HG02938 (cell line): ENCODE results near the gene WHRN.

Experiments
- ATAC-seq: cut with Tn5 transposase; IDR thresholded peaks from one replicate; pipeline ENCODE4 v1.9.1; 2021; ENCODE audit warnings: mild to moderate bottlenecking, moderate library complexity; ENCODE audit not compliant: unreplicated experiment

Gene WHRN

GRCh38 chr9:114474425-114474824, 30.8 kb downstream of the WHRN start:
- ATAC-seq = no peak

- no peak for ATAC-seq
These were observed 31.8 kb downstream of the WHRN start for GRCh38 chr9:114473447-114473801.

DNA sequence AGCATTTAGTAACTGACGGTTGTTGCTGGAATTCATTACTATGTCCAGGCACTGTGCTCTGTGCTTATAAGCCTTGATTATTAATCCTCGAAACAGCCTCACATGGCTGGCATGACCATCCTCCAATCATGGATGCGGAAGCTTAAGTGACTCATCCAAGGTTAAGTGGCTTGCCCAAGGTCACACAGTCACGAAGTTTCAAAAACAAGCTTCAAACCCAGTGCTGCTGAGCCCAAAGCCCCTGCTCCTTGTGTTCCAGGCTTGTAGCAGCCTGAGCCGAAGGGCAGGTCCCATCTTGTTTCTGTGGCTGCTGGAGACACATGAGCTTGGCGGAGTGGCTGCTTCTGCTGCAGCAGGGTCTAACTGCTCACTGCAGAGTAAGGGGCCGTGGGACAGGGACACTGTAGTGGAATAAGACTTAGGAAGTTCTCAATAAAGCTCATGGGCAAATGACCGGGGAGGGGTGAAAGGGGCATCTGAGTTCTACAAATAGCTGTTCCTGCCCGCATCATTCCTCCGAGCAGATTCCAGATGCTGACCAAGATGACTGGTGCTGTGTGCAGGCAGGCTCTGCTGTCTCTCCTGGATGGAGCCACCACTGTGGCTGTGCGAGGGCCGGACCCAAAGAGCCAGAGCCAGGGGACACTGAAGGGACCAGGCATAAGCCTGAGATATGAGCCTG, 32.4 kb downstream of the WHRN start:
- no peak for ATAC-seq

DNA sequence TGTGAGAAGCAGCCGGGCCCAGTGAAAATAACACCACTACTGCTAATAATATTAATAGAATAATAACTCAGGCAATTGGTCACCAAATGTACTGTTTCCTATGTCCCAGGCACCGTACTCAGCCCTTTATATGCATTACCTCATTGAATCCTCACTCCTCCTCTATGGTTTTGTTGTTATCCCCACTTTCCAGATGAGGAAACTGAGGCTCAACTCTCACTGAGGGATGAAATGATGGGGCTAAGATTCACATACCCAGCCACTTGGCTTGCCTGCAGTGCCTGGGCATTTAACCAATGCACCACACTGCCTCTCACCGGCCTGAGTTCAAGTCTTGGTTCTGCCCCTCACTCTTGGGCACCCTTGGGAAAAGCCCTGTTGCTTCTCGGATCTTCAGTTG, 34.1 kb downstream of the WHRN start:
- ATAC-seq = no peak

DNA sequence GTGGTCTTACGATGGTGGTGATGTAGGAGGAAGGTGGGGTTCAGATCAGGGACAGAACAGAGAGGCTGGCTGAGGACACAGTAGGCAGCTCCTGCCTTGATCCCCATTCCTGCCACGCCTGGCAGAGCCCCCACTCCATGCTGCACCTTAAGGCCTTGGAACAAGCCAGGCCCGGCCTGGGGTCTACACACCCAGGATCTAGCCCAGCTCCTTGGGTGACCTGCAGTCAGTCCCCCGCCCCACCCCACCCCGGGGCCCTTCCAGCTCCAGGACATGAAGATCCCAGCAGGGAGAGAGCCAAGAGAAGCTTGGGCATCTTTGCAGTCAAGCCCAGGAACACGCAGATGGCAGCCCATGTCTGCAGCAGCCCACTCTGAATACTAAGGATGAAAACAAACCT, 34.7 kb downstream of the WHRN start:
- ATAC-seq = no peak

DNA sequence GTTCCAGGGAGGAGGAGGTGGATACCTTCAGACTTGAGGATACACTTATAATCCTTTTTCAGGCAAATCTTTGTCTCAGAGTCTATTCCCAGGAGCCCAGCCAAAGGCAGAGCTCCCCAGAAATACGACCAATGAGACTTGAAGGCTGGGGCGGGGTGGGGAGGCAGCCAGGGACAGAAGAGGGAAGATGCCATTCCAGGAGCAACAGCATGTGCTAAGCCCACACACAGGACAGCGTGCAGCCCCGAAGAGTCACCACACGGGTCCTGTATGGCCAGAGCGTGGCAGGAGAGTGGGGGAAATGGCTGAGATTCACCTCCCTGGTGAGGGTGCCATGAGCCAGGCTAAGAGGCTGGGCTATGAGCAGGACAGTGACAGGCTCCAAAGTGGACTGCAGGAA, 35.2 kb downstream of the WHRN start:
- no peak for ATAC-seq

- ATAC-seq = no peak
These were observed 36.0 kb downstream of the WHRN start for GRCh38 chr9:114469091-114469853.

DNA sequence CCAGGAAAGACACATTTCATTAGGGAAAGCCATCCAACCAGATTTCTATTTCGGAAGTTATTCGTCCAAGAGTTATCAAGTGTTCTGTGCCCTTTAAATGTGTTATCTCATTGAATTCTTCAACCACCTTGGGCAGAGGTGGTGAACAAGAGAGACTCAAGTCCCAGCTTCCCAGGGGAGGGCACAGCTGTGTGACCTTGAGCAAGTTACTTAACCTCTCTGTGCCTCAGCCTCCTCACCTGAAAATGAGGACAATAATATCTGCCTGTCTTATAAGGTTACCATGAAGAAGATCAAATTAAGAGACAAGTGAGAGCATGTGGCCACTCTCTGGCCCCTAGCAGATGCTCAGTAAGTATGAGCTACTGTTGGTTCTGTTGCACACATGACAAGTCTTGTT, 37.4 kb downstream of the WHRN start:
- no peak for ATAC-seq

DNA sequence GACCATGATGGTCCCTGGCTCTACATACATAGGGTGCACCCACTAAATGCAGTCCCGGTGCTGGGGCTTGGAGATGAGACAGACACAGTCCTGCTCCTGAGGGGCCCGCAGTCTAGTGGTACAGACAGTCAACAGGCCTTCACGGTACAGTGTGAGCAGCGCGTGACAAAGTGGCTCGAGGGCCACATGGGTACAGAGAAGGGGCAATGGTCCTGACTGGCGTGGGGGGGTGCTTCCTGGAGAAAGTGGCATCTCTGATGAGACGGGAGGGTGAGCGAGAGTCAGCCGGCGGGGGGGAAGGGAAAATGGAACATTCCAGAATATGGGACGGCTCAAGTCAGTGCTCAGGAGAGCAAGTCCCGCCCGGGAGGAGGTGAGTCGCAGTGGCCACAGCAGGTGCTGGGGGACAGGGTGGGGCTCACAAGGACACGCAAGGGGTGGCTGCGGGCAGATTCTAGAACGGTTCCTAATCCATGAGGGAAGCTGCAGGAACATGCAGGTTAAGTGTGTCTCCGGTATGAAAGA, 38.0 kb downstream of the WHRN start:
- ATAC-seq = no peak

DNA sequence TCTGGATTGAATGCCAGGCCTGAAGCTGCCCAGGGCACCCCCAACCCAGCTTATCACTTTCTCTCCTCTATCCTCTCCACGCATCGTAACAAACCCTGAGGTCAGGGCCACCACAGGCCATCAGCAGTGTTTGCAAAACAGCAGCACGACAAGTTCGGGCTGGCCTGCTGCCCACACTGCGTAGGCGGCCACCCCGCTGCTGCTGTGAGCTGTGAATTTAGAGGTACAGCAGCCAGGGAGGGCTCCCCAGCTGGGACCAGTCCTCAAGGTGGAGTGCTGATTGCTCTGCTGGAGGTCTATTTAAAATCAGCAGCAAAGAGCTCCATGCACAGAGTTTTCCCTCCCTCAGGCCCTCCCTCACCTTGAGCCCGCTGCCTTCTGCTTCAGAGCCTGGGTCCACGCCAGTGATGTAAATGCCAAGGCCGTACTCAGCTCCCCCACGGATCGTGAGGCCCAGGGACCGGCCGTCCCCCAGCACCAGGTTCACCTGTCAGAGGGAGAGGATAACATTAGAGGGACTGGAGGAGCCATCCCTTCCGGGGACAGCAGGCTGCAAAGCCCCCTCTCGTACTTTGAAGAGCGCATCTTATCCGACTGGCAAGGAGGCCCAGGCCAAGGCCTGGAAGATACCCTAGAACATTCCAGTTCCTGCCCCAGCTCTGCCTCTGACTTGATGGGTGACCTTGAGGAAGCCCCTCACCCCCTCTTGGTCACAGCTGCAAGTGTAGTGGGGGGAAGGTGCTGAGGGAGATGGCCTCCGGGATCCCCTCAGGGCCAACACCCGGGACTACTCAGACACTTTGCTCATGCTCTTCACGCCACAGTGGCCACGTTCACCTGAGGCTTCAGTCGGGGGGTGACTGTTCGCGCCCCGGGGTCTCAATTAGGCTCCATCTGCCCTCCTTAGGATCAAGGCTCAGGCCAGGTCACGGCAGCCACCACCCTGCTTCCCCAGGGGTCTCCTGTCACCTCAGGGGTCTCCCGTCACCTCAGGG, 39.1 kb downstream of the WHRN start:
- ATAC-seq = no peak

DNA sequence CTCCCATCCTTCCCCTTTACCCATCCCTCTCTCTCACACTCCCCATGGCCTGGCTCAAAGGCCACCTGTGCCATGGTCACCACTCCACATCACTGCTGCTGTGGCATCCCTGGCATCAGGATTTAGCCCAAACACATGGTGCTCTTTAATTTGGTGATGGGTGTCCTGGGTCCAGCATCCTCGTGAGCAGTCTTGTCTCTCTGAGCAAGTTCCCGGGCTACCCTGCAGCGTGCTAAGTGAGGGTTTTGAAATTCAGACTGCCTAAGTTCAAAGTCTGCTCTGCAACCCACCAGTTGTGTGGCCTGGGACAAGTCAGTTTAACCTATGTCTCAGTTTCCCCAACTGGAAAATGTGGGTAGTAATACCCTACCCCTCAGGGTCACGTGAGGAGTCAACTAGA, 39.9 kb downstream of the WHRN start:
- ATAC-seq = no peak

- no peak for ATAC-seq
These were observed 40.8 kb downstream of the WHRN start for GRCh38 chr9:114464281-114465051.

DNA sequence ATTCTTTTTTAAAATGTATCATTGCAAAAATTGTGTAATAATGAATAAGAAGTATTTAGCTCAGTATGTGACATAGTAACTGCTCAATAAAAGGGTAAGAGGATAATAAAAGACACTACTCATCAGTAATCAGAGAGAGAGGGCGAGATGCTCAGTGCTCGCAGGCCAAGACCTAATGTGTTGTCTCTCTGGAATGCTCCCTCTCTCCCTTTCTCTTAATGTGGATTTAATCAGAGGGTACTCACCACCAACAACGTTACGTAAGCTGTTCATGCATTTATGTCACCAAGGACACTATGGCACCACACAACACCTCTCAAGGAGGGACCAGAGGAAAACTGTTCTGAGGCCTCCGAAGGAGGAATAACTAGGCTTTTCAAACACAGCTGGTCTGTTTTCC, 42.5 kb downstream of the WHRN start:
- ATAC-seq = no peak

DNA sequence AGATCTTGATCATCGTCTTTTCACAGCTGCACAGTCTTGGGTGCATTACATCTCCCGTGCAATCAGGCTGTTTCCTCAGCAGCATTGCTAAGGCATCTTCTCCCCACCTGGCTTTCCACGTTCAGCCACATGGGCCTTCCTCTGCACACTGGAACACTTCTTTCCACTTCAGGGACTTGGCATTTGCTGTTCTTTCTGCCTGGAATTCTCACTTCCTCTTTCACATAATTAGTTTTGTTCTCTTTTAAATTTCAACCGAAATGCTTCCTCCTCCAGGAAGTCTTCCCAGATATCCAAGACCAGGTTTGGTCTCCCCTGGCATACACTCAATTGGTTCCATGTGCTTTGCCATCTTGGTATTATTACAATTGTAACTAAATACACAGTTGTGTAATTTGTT, 43.8 kb downstream of the WHRN start:
- ATAC-seq = no peak

DNA sequence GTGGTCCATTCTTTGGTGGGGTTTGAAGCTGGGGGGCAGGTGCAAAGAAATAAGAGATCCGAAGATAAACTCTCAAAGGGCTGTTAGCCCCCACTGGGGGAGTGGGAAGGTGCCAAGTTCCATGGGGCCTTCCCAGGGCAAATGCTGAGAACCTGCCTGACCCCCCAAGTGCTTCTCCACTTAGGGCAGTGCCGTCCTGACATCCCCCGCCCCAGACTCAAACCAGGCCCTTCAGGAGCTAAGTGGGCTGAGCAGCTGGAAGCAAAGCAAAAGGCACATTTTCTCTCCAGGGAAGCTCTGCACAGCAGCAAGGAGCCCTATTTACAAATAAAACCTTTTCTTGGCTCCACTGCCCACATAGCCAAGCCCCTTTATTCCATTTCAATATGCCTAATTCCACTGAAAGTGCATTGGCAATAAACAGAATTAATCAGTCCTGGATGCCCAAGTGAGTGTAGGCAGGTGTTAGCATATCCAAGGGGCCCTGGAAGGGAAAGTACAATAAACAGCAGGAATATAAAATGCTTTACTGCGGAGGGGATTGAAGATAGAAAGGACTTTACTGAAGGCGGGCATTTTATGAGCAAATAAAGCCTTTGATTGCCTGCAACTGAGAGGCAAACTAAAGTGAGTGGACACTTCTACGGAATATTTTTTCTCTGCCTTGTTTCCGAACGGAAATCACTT, 44.6 kb downstream of the WHRN start:
- no peak for ATAC-seq

DNA sequence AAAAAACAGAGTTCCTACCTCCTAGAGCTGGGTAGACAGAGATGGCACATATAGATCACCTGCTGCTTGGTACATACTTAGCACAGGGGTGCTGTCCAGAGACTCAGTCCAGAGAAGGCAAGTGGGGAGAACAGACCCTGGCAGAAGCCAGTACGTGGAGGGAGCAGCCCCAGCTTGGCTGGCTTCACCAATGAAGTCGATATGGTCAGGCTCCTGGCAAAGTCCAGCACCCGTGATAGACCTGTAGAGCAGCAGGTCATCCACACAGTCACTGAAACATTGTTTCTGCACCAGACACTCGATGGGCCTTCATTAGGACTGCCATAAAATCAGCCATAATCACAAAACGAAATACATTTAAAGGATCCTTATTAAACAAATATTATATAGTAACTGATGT, 45.8 kb downstream of the WHRN start:
- ATAC-seq = no peak

- no peak for ATAC-seq
These were observed 48.3 kb downstream of the WHRN start for GRCh38 chr9:114456929-114457328.

- no peak for ATAC-seq
These were observed 50.6 kb downstream of the WHRN start for GRCh38 chr9:114454652-114455051.

DNA sequence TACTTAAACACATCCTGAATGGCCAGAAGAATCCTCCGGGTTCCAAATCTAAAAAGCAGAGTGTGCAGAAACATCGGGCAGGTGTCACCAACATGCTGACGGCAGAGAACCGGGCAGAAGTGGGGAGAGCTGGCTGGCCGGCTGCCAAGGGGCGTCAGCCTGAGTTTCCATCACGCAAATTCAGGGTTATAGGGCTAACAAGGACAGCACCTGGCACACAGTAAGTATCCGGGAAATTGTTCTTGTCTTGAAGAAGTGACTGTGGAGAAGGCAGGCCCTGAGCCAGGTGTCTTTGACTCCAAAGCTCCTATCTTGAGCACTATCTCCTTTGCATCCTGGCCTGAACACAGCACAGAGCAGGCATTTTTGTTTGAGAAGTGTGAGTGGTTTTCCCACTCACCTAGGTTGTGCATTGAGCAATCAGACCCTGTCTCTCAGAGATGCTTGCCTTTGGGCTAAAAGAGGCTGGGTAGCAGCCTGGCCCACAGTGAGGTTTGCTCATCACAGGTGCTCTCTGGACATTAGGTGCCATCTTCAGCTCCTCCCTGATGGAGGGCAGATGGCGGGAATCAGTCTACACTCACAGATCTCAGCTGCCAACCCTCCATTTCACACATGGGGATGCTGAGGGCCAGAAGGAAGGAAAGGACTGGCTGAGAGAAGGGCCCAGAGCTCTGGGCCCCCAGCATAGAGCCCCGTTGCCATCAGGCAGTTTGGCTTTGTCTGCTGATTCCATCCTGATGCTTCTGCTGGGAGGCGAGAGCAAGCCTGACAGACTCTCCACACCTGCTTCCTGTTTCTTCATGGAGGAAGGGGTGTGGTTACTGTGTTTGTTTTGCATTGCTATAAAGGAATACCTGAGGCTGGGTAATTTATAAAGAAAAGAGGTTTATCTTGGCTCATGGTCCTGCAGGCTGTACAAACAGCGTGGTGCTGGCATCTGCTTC, 52.8 kb downstream of the WHRN start:
- ATAC-seq = no peak
